Measurements from ENCODE around the gene FBXO48. TPM values are rescaled to one million over a fixed set of nuclear protein-coding genes. Genes with fewer than 3 reads are reported as not detected.

Gene FBXO48
- total RNA-seq, 1 donor from 2014 or later = 1.7 TPM

- no peak for DNase-seq (ENCODE audit: low read depth, low spot score)
- Mint-ChIP-seq H3K4me3 (no peak overlapping the region), H3K36me3 (ENCODE audit: low read depth) (peaks cover 3% of the 10 kb centered on the region), H3K9me3 (no peaks in the 10 kb centered on the region), H3K27me3 (ENCODE audit: low read depth) (no peaks in the 10 kb centered on the region), H3K4me1 (peaks cover 21% of the 10 kb centered on the region), H3K27ac (ENCODE audit: unreplicated experiment) (no peak overlapping the region)
- TF ChIP-seq CTCF (conservative IDR thresholded peaks at IDR 0.05) = no peak
These were observed 4.3 kb upstream of the FBXO48 start for GRCh38 chr2:68471385-68471784.

- H3K36me3 Mint-ChIP-seq (ENCODE audit: low read depth) = peaks cover 3% of the 10 kb centered on the region
- peak overlapping the region; percentile 74 for H3K4me3 Mint-ChIP-seq
- no peaks in the 10 kb centered on the region for H3K9me3 Mint-ChIP-seq
- no peaks in the 10 kb centered on the region for H3K27me3 Mint-ChIP-seq (ENCODE audit: low read depth)
- H3K4me1 Mint-ChIP-seq = peaks cover 27% of the 10 kb centered on the region
- TF ChIP-seq CTCF (conservative IDR thresholded peaks at IDR 0.05) = no peak
- H3K27ac Mint-ChIP-seq (ENCODE audit: unreplicated experiment) = no peak overlapping the region
- no peak for DNase-seq (ENCODE audit: low read depth, low spot score)
These were observed 2.8 kb upstream of the FBXO48 start for GRCh38 chr2:68469935-68470334.

- Mint-ChIP-seq H3K9me3 (no peaks in the 10 kb centered on the region), H3K4me1 (peaks cover 27% of the 10 kb centered on the region), H3K27me3 (ENCODE audit: low read depth) (no peaks in the 10 kb centered on the region), H3K36me3 (ENCODE audit: low read depth) (peaks cover 3% of the 10 kb centered on the region), H3K4me3 (peak overlapping the region; percentile 99), H3K27ac (ENCODE audit: unreplicated experiment) (no peak overlapping the region)
- no peak for DNase-seq (ENCODE audit: low read depth, low spot score)
- no peak for TF ChIP-seq CTCF (conservative IDR thresholded peaks at IDR 0.05)
These were observed 1.7 kb upstream of the FBXO48 start for GRCh38 chr2:68468801-68469200.

GRCh38 chr2:68466778-68467076 lies 367 bp downstream of the FBXO48 start:
- Mint-ChIP-seq H3K36me3 (ENCODE audit: low read depth) (no peaks in the 10 kb centered on the region), H3K4me3 (peak overlapping the region; percentile 99), H3K9me3 (no peaks in the 10 kb centered on the region), H3K4me1 (peaks cover 27% of the 10 kb centered on the region), H3K27ac (ENCODE audit: unreplicated experiment) (peak overlapping the region; percentile 94), H3K27me3 (ENCODE audit: low read depth) (no peaks in the 10 kb centered on the region)
- no peak for TF ChIP-seq CTCF (conservative IDR thresholded peaks at IDR 0.05)
- no peak for DNase-seq (ENCODE audit: low read depth, low spot score)

- Mint-ChIP-seq H3K9me3 (no peaks in the 10 kb centered on the region), H3K4me1 (peaks cover 27% of the 10 kb centered on the region), H3K4me3 (peak overlapping the region; percentile 99), H3K36me3 (ENCODE audit: low read depth) (no peaks in the 10 kb centered on the region), H3K27me3 (ENCODE audit: low read depth) (no peaks in the 10 kb centered on the region), H3K27ac (ENCODE audit: unreplicated experiment) (no peak overlapping the region)
- DNase-seq (ENCODE audit: low read depth, low spot score) = no peak
- TF ChIP-seq CTCF (conservative IDR thresholded peaks at IDR 0.05) = no peak
These were observed 725 bp downstream of the FBXO48 start for GRCh38 chr2:68466361-68466777.
